T-helper 2 cell treated with Interferon-gamma antibody and Interleukin-4, amounts not matched to agents 5 μg/mL and 100 μg/mL, for 36 hours (primary cell): ENCODE measurements around the gene CCDC185.

Source experiments
- DNase-seq: peaks from one replicate; pipeline ENCODE4 v3.0.0; 2021; ENCODE audit warnings: low spot score
- H3K27ac Mint-ChIP-seq: one replicate; pipeline ENCODE4 v1.8.0; 2021; ENCODE audit warnings: mild to moderate bottlenecking, mixed read lengths
- H3K27me3 Mint-ChIP-seq: one replicate; pipeline ENCODE4 v1.8.0; 2021; ENCODE audit warnings: low read depth, mixed read lengths
- H3K36me3 Mint-ChIP-seq: one replicate; pipeline ENCODE4 v1.8.0; 2021; ENCODE audit warnings: low read depth, mixed read lengths
- H3K4me1 Mint-ChIP-seq: one replicate; pipeline ENCODE4 v1.8.0; 2021; ENCODE audit warnings: low read depth, mixed read lengths
- H3K4me3 Mint-ChIP-seq: one replicate; pipeline ENCODE4 v1.8.0; 2022; ENCODE audit warnings: mild to moderate bottlenecking, moderate library complexity, mixed read lengths
- H3K9me3 Mint-ChIP-seq: one replicate; pipeline ENCODE4 v1.8.0; 2021; ENCODE audit warnings: mixed read lengths

The CCDC185 gene

GRCh38 chr1:223429821-223430220 lies 36.6 kb downstream of the CCDC185 start:
- no peaks in the 10 kb centered on the region for H3K9me3 Mint-ChIP-seq
- no peaks in the 10 kb centered on the region for H3K36me3 Mint-ChIP-seq
- no peak overlapping the region for H3K4me3 Mint-ChIP-seq
- H3K4me1 Mint-ChIP-seq = peaks cover 2% of the 10 kb centered on the region
- peaks cover 8% of the 10 kb centered on the region for H3K27me3 Mint-ChIP-seq
- DNase-seq = no peak
- H3K27ac Mint-ChIP-seq = no peak overlapping the region

- Mint-ChIP-seq H3K36me3 (no peaks in the 10 kb centered on the region), H3K27ac (no peak overlapping the region), H3K27me3 (peaks cover 8% of the 10 kb centered on the region), H3K9me3 (no peaks in the 10 kb centered on the region), H3K4me3 (no peak overlapping the region), H3K4me1 (peaks cover 2% of the 10 kb centered on the region)
- DNase-seq = no peak
Measured at GRCh38 chr1:223430236-223430635, 37.0 kb downstream of the CCDC185 start.

- Mint-ChIP-seq H3K9me3 (peaks cover 4% of the 10 kb centered on the region), H3K27ac (no peak overlapping the region), H3K4me1 (no peaks in the 10 kb centered on the region), H3K4me3 (no peak overlapping the region), H3K36me3 (no peaks in the 10 kb centered on the region), H3K27me3 (no peaks in the 10 kb centered on the region)
- no peak for DNase-seq
Measured at GRCh38 chr1:223437151-223437550, 43.9 kb downstream of the CCDC185 start.

- no peaks in the 10 kb centered on the region for H3K4me1 Mint-ChIP-seq
- H3K36me3 Mint-ChIP-seq = no peaks in the 10 kb centered on the region
- no peaks in the 10 kb centered on the region for H3K27me3 Mint-ChIP-seq
- no peak overlapping the region for H3K27ac Mint-ChIP-seq
- no peak overlapping the region for H3K4me3 Mint-ChIP-seq
- no peak for DNase-seq
- H3K9me3 Mint-ChIP-seq = peaks cover 28% of the 10 kb centered on the region
Measured at GRCh38 chr1:223443397-223443796, 50.2 kb downstream of the CCDC185 start.

GRCh38 chr1:223444411-223444810 lies 51.2 kb downstream of the CCDC185 start:
- no peak overlapping the region for H3K27ac Mint-ChIP-seq
- H3K9me3 Mint-ChIP-seq = peaks cover 28% of the 10 kb centered on the region
- no peaks in the 10 kb centered on the region for H3K36me3 Mint-ChIP-seq
- DNase-seq = no peak
- H3K4me1 Mint-ChIP-seq = no peaks in the 10 kb centered on the region
- no peak overlapping the region for H3K4me3 Mint-ChIP-seq
- no peaks in the 10 kb centered on the region for H3K27me3 Mint-ChIP-seq
